ENCODE results near the gene DNAJC11. TPM values are rescaled to one million over a fixed set of nuclear protein-coding genes. Genes with fewer than 3 reads are reported as not detected.
A peak's percentile ranks its signal among the peaks of the same experiment; 100 is the strongest.
"Not testable (repeated sequence)": the region's sequence is repeated elsewhere in the genome, so short reads cannot be mapped to it uniquely, and the experiment has no call there.

DNAJC11 gene
- total and polyA plus RNA-seq, 2 experiments from 2014 or later = 35.3 to 39.5 TPM

- no peaks in the 10 kb centered on the region for H3K27me3 ChIP-seq
- H4K20me1 ChIP-seq (ENCODE audit: insufficient read depth, poor library complexity, severe bottlenecking) = no peaks in the 10 kb centered on the region
- H3K4me1 ChIP-seq (ENCODE audit: insufficient read depth) = no peaks in the 10 kb centered on the region
- H3K9me2 ChIP-seq (replicated peaks; ENCODE audit: insufficient read depth) = no peaks in the 10 kb centered on the region
- H3K9me3 ChIP-seq (ENCODE audit: low read depth) = no peaks in the 10 kb centered on the region
- 68% methylated on average over 10 of the region's 10 CpGs for WGBS (ENCODE audit: low lambda C conversion rate, missing lambda C conversion rate)
- H3K27ac ChIP-seq = no peak overlapping the region
- no peak overlapping the region for H2AFZ ChIP-seq
- H3K79me2 ChIP-seq = no peaks in the 10 kb centered on the region
- no peak overlapping the region for H3K4me3 ChIP-seq
- peak; percentile 68 for DNase-seq (ENCODE audit: low spot score)
- H3K36me3 ChIP-seq (replicated peaks; ENCODE audit: insufficient read depth, low read depth) = no peaks in the 10 kb centered on the region
- TF ChIP-seq EZH2phosphoT487 (IDR thresholded peaks at IDR 0.05; ENCODE audit: low read depth, severe bottlenecking, unreplicated experiment) = no peak
- TF ChIP-seq CTCF (IDR thresholded peaks at IDR 0.05; ENCODE audit: poor library complexity) = peak; percentile 58
- H3K4me2 ChIP-seq = no peak overlapping the region
These were observed 55.0 kb downstream of the DNAJC11 start for GRCh38 chr1:6646499-6647148.

GRCh38 chr1:6645018-6645417 lies 56.6 kb downstream of the DNAJC11 start:
- no peaks in the 10 kb centered on the region for H4K20me1 ChIP-seq (ENCODE audit: insufficient read depth, poor library complexity, severe bottlenecking)
- H3K4me2 ChIP-seq = no peak overlapping the region
- H3K4me1 ChIP-seq (ENCODE audit: insufficient read depth) = no peaks in the 10 kb centered on the region
- H3K9me3 ChIP-seq (ENCODE audit: low read depth) = no peaks in the 10 kb centered on the region
- no peak overlapping the region for H3K27ac ChIP-seq
- H3K79me2 ChIP-seq = no peaks in the 10 kb centered on the region
- H3K4me3 ChIP-seq = no peak overlapping the region
- WGBS (ENCODE audit: low lambda C conversion rate, missing lambda C conversion rate) = 90% methylated on average over 7 of the region's 7 CpGs
- H3K36me3 ChIP-seq (replicated peaks; ENCODE audit: insufficient read depth, low read depth) = no peaks in the 10 kb centered on the region
- TF ChIP-seq EZH2 (IDR thresholded peaks at IDR 0.05; ENCODE audit: borderline replicate concordance) = no peak
- no peak for TF ChIP-seq EZH2phosphoT487 (IDR thresholded peaks at IDR 0.05; ENCODE audit: low read depth, severe bottlenecking, unreplicated experiment)
- no peak for TF ChIP-seq CTCF (IDR thresholded peaks at IDR 0.05; ENCODE audit: poor library complexity)
- no peak overlapping the region for H2AFZ ChIP-seq
- H3K9me2 ChIP-seq (replicated peaks; ENCODE audit: insufficient read depth) = no peaks in the 10 kb centered on the region
- no peaks in the 10 kb centered on the region for H3K27me3 ChIP-seq
- no peak for DNase-seq (ENCODE audit: low spot score)

- H3K4me3 ChIP-seq = not testable (repeated sequence)
These were observed 60.7 kb downstream of the DNAJC11 start for GRCh38 chr1:6640867-6641266.

GRCh38 chr1:6638226-6638625 lies 63.4 kb downstream of the DNAJC11 start:
- Histone ChIP-seq H2AFZ (no peak overlapping the region), H3K27ac (no peak overlapping the region), H3K36me3 (replicated peaks; ENCODE audit: insufficient read depth, low read depth) (no peaks in the 10 kb centered on the region), H3K4me2 (no peak overlapping the region), H3K4me1 (ENCODE audit: insufficient read depth) (no peaks in the 10 kb centered on the region), H3K9me3 (ENCODE audit: low read depth) (no peaks in the 10 kb centered on the region), H3K9me2 (replicated peaks; ENCODE audit: insufficient read depth) (no peaks in the 10 kb centered on the region), H3K79me2 (no peaks in the 10 kb centered on the region), H3K4me3 (no peak overlapping the region), H4K20me1 (ENCODE audit: insufficient read depth, poor library complexity, severe bottlenecking) (no peaks in the 10 kb centered on the region), H3K27me3 (no peaks in the 10 kb centered on the region)
- 95% methylated on average over 18 of the region's 18 CpGs for WGBS (ENCODE audit: low lambda C conversion rate, missing lambda C conversion rate)
- TF ChIP-seq EZH2 (IDR thresholded peaks at IDR 0.05; ENCODE audit: borderline replicate concordance) (no peak), CTCF (IDR thresholded peaks at IDR 0.05; ENCODE audit: poor library complexity) (no peak), EZH2phosphoT487 (IDR thresholded peaks at IDR 0.05; ENCODE audit: low read depth, severe bottlenecking, unreplicated experiment) (no peak)
- no peak for DNase-seq (ENCODE audit: low spot score)

More at GRCh38 chr1:6640867-6641266, 60.7 kb downstream of the DNAJC11 start:
- H4K20me1 ChIP-seq (ENCODE audit: insufficient read depth, poor library complexity, severe bottlenecking); DNase-seq (ENCODE audit: low spot score); H3K4me2 ChIP-seq; H3K27ac ChIP-seq; H3K36me3 ChIP-seq (replicated peaks; ENCODE audit: insufficient read depth, low read depth); H3K79me2 ChIP-seq; H3K4me1 ChIP-seq (ENCODE audit: insufficient read depth); H3K9me2 ChIP-seq (replicated peaks; ENCODE audit: insufficient read depth); H2AFZ ChIP-seq; H3K9me3 ChIP-seq (ENCODE audit: low read depth); H3K27me3 ChIP-seq: not testable (repeated sequence)
- WGBS (ENCODE audit: low lambda C conversion rate, missing lambda C conversion rate) = 93% methylated on average over 3 of the region's 3 CpGs

All from hepatocyte (in vitro differentiated cells).